H1 (cell line): Measurements from ENCODE around the gene GPNMB. TPM values are rescaled to one million over a fixed set of nuclear protein-coding genes. Genes with fewer than 3 reads are reported as not detected.

Source experiments
- CTCF ChIA-PET: fragments of 300-600 bp; sonication (Branson Sonifier 250); formaldehyde crosslinking; loops from one replicate; lab custom pipeline; 2021; ENCODE audit not compliant: partially characterized antibody; lab: Charles Lee
- POLR2A ChIA-PET: fragments of 300-600 bp; sonication (Branson Sonifier 250); formaldehyde crosslinking; loops from one replicate; lab custom pipeline; 2021; ENCODE audit warnings: inconsistent platforms; ENCODE audit not compliant: partially characterized antibody; lab: Charles Lee
- DNase-seq, 2 experiments: peaks; one replicate each; pipeline versions ENCODE4 v3.0.0 to v3.0.0-alpha.2; 2010 to 2022; ENCODE audit warnings: low spot score in 2 of 2, low read depth in 1 of 2, mixed read lengths in 1 of 2
- FAIRE-seq: peaks from 2 replicates; lab custom pipeline; 2011; peaks lifted over from hg19 to GRCh38; lab: Jason Lieb, UNC
- H2AFZ ChIP-seq: 2 replicates; pipeline ENCODE4 v1.8.1; 2012; ENCODE audit warnings: low read length, inconsistent platforms
- H2AK5ac ChIP-seq: 2 replicates; pipeline ENCODE4 v1.6.1; 2013; ENCODE audit warnings: low read depth, low read length
- H2BK120ac ChIP-seq: replicated peaks from 2 replicates; pipeline ENCODE3; 2013; ENCODE audit warnings: low read depth, low read length, inconsistent platforms
- H2BK12ac ChIP-seq: 2 replicates; pipeline ENCODE4 v1.6.1; 2013; ENCODE audit warnings: low read depth, low read length
- H2BK15ac ChIP-seq: 2 replicates; pipeline ENCODE4 v1.6.1; 2013; ENCODE audit warnings: low read length
- H2BK20ac ChIP-seq: 2 replicates; pipeline ENCODE4 v1.6.1; 2013; ENCODE audit warnings: low read length
- H2BK5ac ChIP-seq: 2 replicates; pipeline ENCODE4 v1.6.1; 2013; ENCODE audit warnings: low read depth, low read length
- H3K14ac ChIP-seq: 2 replicates; pipeline ENCODE4 v1.6.1; 2013; ENCODE audit warnings: inconsistent platforms; ENCODE audit not compliant: insufficient read length
- H3K18ac ChIP-seq: 2 replicates; pipeline ENCODE4 v1.6.1; 2013; ENCODE audit warnings: low read length; ENCODE audit errors: extremely low read depth
- H3K23ac ChIP-seq: 2 replicates; pipeline ENCODE4 v1.6.1; 2013; ENCODE audit warnings: inconsistent platforms; ENCODE audit not compliant: insufficient read length
- H3K23me2 ChIP-seq: 2 replicates; pipeline ENCODE4 v1.6.1; 2013; ENCODE audit warnings: low read depth, low read length
- H3K27ac ChIP-seq: 2 replicates; pipeline ENCODE4 v1.6.1; 2011; ENCODE audit warnings: low read depth, low read length, inconsistent platforms
- H3K27me3 ChIP-seq, 4 experiments: replicated peaks in 1 of 4; 1 replicate in 1 of 4; 2 replicates in 3 of 4; pipeline versions ENCODE4 v1.6.1 to v1.8.1; 2011 to 2013; ENCODE audit warnings: low read length in 3 of 4, mild to moderate bottlenecking in 3 of 4, inconsistent platforms in 2 of 4, mixed read lengths in 2 of 4, moderate library complexity in 1 of 4; ENCODE audit not compliant: control insufficient read depth in 3 of 4, insufficient read depth in 3 of 4; ENCODE audit errors: extremely low read depth in 1 of 4
- H3K36me3 ChIP-seq, 4 experiments: 2 replicates each; pipeline versions ENCODE4 v1.6.1 to v1.8.1; 2011 to 2013; ENCODE audit warnings: mild to moderate bottlenecking in 4 of 4, low read length in 3 of 4, moderate library complexity in 2 of 4, control low read depth in 1 of 4, inconsistent platforms in 1 of 4; ENCODE audit not compliant: insufficient read depth in 4 of 4, control insufficient read depth in 2 of 4
- H3K4ac ChIP-seq: replicated peaks from 2 replicates; pipeline ENCODE3; 2013; ENCODE audit warnings: low read length, low read depth, mixed read lengths, inconsistent platforms; ENCODE audit not compliant: insufficient read length
- H3K4me1 ChIP-seq, 4 experiments: replicated peaks in 1 of 4; 1 replicate in 1 of 4; 2 replicates in 3 of 4; pipeline versions ENCODE4 v1.6.1 to v1.8.1; 2011 to 2013; ENCODE audit warnings: low read length in 3 of 4, inconsistent platforms in 2 of 4, mixed read lengths in 1 of 4; ENCODE audit not compliant: insufficient read depth in 4 of 4, control insufficient read depth in 3 of 4
- H3K4me2 ChIP-seq, 2 experiments: 2 replicates each; pipeline versions ENCODE4 v1.6.1 to v1.8.1; 2011 to 2013; ENCODE audit warnings: low read depth in 2 of 2, low read length in 2 of 2, control low read depth in 1 of 2, inconsistent platforms in 1 of 2, mild to moderate bottlenecking in 1 of 2; ENCODE audit not compliant: insufficient read depth in 1 of 2
- H3K4me3 ChIP-seq, 4 experiments: fragments of 200-600, 300-600 bp in 1 of 4; sonication (generic), shearing (Covaris generic), sonication (Bioruptor Twin) in 1 of 4; 2 replicates each; pipeline versions ENCODE4 v1.5.1 to v1.8.1; 2011 to 2016; ENCODE audit warnings: low read length in 4 of 4, low read depth in 3 of 4, control low read depth in 2 of 4, inconsistent platforms in 2 of 4, mild to moderate bottlenecking in 2 of 4, mixed read lengths in 1 of 4, moderate library complexity in 1 of 4; ENCODE audit not compliant: insufficient read depth in 2 of 4; ENCODE audit errors: extremely low read depth in 1 of 4
- H3K56ac ChIP-seq: replicated peaks from 2 replicates; pipeline ENCODE3; 2013; ENCODE audit warnings: low read depth, mild to moderate bottlenecking, mixed read lengths, low read length, inconsistent platforms; ENCODE audit not compliant: insufficient read length
- H3K79me1 ChIP-seq: 2 replicates; pipeline ENCODE4 v1.6.1; 2013; ENCODE audit warnings: low read depth, low read length, control low read depth
- H3K79me2 ChIP-seq, 2 experiments: 2 replicates each; pipeline versions ENCODE4 v1.6.1 to v1.8.1; 2012 to 2013; ENCODE audit warnings: low read length in 2 of 2, mild to moderate bottlenecking in 2 of 2, inconsistent platforms in 1 of 2; ENCODE audit not compliant: insufficient read depth in 2 of 2, control insufficient read depth in 1 of 2
- H3K9ac ChIP-seq, 4 experiments: replicated peaks in 1 of 4; 1 replicate in 1 of 4; 2 replicates in 3 of 4; pipeline versions ENCODE4 v1.6.1 to v1.8.1; 2011 to 2013; ENCODE audit warnings: low read depth in 3 of 4, low read length in 3 of 4, control low read depth in 2 of 4, mild to moderate bottlenecking in 2 of 4, moderate library complexity in 2 of 4, inconsistent platforms in 1 of 4; ENCODE audit errors: extremely low read depth in 1 of 4
- H3K9me3 ChIP-seq, 2 experiments: 2 replicates each; pipeline versions ENCODE4 v1.6.1 to v1.8.1; 2012 to 2013; ENCODE audit warnings: mild to moderate bottlenecking in 2 of 2, moderate library complexity in 2 of 2, control low read depth in 1 of 2, inconsistent platforms in 1 of 2, low read depth in 1 of 2, low read length in 1 of 2, mixed read lengths in 1 of 2; ENCODE audit not compliant: insufficient read depth in 2 of 2
- H4K20me1 ChIP-seq, 2 experiments: replicated peaks in 1 of 2; 2 replicates each; pipeline versions ENCODE3 to v1.8.1; 2011 to 2013; ENCODE audit warnings: inconsistent platforms in 2 of 2, low read length in 2 of 2, mild to moderate bottlenecking in 1 of 2; ENCODE audit not compliant: insufficient read depth in 2 of 2, control insufficient read depth in 1 of 2
- H4K5ac ChIP-seq: 2 replicates; pipeline ENCODE4 v1.6.1; 2013; ENCODE audit warnings: low read length, low read depth, mixed read lengths, inconsistent platforms; ENCODE audit not compliant: insufficient read length
- H4K8ac ChIP-seq: 2 replicates; pipeline ENCODE4 v1.8.0; 2013; ENCODE audit warnings: mild to moderate bottlenecking, moderate library complexity, low read length, inconsistent platforms; ENCODE audit not compliant: insufficient read depth; ENCODE audit errors: extremely low read depth
- H4K91ac ChIP-seq: replicated peaks from 2 replicates; pipeline ENCODE3; 2013; ENCODE audit warnings: low read length, mixed read lengths, inconsistent platforms; ENCODE audit not compliant: insufficient read length
- ASH2L ChIP-seq: fragments of 200-600, 300-600 bp; sonication (generic); IDR thresholded peaks from one replicate; pipeline ENCODE4 v1.7.1; 2017; ENCODE audit warnings: low read length
- CEBPB ChIP-seq: IDR thresholded peaks from 2 replicates; pipeline ENCODE4 v1.6.1; 2012; ENCODE audit warnings: low read depth, low read length
- JUN ChIP-seq: IDR thresholded peaks from 2 replicates; pipeline ENCODE4 v1.6.1; 2011; ENCODE audit warnings: low read depth, mild to moderate bottlenecking, improper control_type of control experiment, low read length
- MAFK ChIP-seq: IDR thresholded peaks from 2 replicates; pipeline ENCODE4 v1.6.1; 2012; ENCODE audit warnings: low read depth, mild to moderate bottlenecking, improper control_type of control experiment, low read length
- SUZ12 ChIP-seq: fragments of 200-600 bp; sonication (generic); IDR thresholded peaks from 2 replicates; pipeline ENCODE4 v1.6.1; 2012; ENCODE audit warnings: mild to moderate bottlenecking, inconsistent platforms, low read length, moderate library complexity, mixed read lengths
- WGBS, 2 experiments: shearing (Covaris generic) in 1 of 2; methylation state at CpG; one replicate each; pipeline versions ENCODE4 v1.1.6 to v1.1.7; 2013 to 2015; ENCODE audit warnings: low lambda C conversion rate in 2 of 2, mixed read lengths in 2 of 2, inconsistent platforms in 1 of 2, low coverage in 1 of 2, missing lambda C conversion rate in 1 of 2; ENCODE audit not compliant: insufficient replicate concordance in 2 of 2, insufficient coverage in 1 of 2, insufficient read length in 1 of 2; ENCODE audit errors: extremely low coverage in 1 of 2, missing lambda C conversion rate in 1 of 2; 5-methylcytosine and 5-hydroxymethylcytosine counted together
- polyA plus RNA-seq, 7 experiments: library from polyadenylated mRNA; depleted of rRNA in 3 of 7; stranded (reverse) in 5 of 7; unstranded in 2 of 7; fragments of >200 nt in 5 of 7; fragments of 200-250 nt in 2 of 7; gene quantifications; 1 replicate in 5 of 7; 2 replicates in 1 of 7; 4 replicates in 1 of 7; pipeline versions ENCODE4 v1.2.1 to v1.2.3, GENCODE V29; 2011 to 2013; ENCODE audit warnings: missing spikeins in 2 of 7, mixed read lengths in 2 of 7
- total RNA-seq: library from RNA; stranded (reverse); fragmentation: NEBNext Ultra II Directional; extraction: Animal tissue kit (Norgen Biotek cat#: 25700); gene quantifications from 2 replicates; pipeline ENCODE4 v1.2.1, GENCODE V29; 2021

GPNMB gene
- total and polyA plus RNA-seq, 2 of the 8 experiments (the other 6 are each of a cell fraction or from before 2014, with no cell fraction given), result 1.1 to 1.4 TPM

DNA sequence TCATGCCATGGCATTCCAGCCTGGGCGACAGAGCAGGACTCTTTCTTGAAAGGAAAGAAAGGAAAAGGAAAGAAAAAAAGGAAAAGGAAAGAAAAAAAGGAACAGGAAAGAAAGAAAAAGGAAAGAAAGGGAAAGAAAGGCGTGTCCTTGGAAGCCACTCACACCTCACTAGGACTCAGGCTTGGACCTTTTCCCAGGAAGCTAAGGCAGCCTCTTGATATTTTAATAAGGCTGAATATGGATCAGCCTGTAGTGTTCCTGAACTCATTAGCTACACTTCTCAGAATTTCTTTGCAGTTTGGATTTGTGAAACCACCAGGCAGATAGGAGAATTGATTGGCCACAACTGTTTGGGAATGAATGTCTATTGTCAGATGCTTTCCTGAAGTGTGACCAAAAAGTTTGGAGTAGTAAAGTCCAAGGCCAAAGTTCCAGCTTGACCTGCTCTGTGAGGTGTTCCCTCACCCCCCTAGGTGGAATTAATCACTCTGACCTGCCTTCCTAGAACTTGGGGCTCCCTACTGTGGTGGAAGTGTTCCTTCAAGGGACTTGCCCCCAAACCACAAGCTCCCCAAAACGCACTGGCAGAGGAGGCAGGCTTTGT is 45.5 kb downstream of the GPNMB start:
- Histone ChIP-seq H2BK12ac (no peak overlapping the region), H3K23me2 (no peaks in the 10 kb centered on the region), H3K18ac (no peak overlapping the region; the same call in 1 of the 2 replicates), H3K4ac (no peak overlapping the region), H4K20me1 (no peaks in the 10 kb centered on the region), H3K4me3 (no peak overlapping the region), H2BK20ac (no peak overlapping the region), H4K5ac (no peak overlapping the region), H3K4me1 (peaks cover 0 to 2% (median 0%) of the 10 kb centered on the region in 4 experiments; a peak in 1 of 7 replicates), H3K9ac (no peak overlapping the region), H2AFZ (peak overlapping the region; percentile 48), H2BK15ac (no peak overlapping the region), H4K91ac (no peak overlapping the region), H3K27me3 (no peaks in the 10 kb centered on the region), H2BK120ac (no peak overlapping the region), H3K4me2 (no peak overlapping the region), H3K27ac (no peak overlapping the region), H3K9me3 (no peaks in the 10 kb centered on the region), H3K23ac (no peak overlapping the region), H3K36me3 (no peaks in the 10 kb centered on the region), H3K79me2 (no peaks in the 10 kb centered on the region), H3K56ac (no peak overlapping the region), H2BK5ac (no peak overlapping the region), H2AK5ac (no peak overlapping the region), H3K14ac (no peak overlapping the region), H3K79me1 (no peaks in the 10 kb centered on the region), H4K8ac (no peak overlapping the region)
- ChIA-PET POLR2A (interaction anchor here (0.8 to 1.6 kb wide), 2 partner anchors 12 to 16 kb away, joined by 3 to 5 read pairs; no protein-coding TSS in a partner anchor), CTCF (interaction anchor here (0.8 to 3.8 kb wide), 4 partner anchors 9 to 30 kb away, joined by 3 to 27 read pairs (median 12); no protein-coding TSS in a partner anchor)
- FAIRE-seq, result no peak
- no peak for TF ChIP-seq CEBPB
- TF ChIP-seq SUZ12, result no peak
- TF ChIP-seq JUN, result no peak
- no peak for TF ChIP-seq MAFK
- no peak for TF ChIP-seq ASH2L
- WGBS, 2 experiments, result 77% methylated on average over 3 of the region's 3 CpGs; no CpG with 5 or more reads in 1 of the 2 experiments
- DNase-seq, result no peak
